Measurements from ENCODE around the gene TAF5L.
A peak's percentile ranks its signal among the peaks of the same experiment; 100 is the strongest.
"Not testable (repeated sequence)": the region's sequence is repeated elsewhere in the genome, so short reads cannot be mapped to it uniquely, and the experiment has no call there.

Gene TAF5L

DNA sequence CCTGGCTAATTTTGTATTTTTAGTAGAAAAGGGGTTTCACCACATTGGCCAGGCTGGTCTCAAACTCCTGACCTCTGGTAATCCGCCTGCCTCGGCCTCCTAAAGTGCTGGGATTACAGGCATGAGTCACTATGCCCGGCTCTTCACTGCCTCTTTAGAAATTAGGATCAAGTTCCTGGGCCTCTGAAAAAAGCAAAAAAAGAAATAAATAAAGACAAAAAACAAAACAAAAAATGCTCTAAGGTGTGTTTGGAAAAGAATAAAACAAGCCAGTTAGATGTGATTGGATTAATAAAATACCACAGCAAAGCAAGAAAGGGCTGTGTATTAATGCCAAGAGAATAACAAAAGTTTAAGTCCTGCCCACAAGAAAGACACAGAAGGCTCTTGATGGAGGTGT, 63.2 kb downstream of the TAF5L start:
- no peak for DNase-seq

DNA sequence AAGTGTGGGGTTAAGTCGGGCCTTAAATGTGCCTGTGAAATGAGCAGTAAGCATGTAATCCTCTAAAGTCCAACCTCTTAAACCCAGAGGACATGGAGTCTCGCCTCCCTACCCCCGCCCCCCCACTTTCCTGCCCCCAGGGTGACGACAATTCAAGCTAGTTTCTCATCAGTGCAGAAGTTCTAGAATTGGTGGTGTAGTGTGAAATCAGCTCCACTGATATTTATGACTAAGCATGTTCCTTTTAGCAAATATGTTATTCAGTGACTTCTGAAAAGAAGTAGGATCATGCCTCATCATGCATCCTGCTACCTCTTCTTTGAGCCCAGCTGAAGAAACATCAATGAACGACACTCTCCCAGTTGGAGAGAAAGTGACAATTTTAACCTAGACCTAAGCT, 64.8 kb downstream of the TAF5L start:
- no peak for DNase-seq

DNA sequence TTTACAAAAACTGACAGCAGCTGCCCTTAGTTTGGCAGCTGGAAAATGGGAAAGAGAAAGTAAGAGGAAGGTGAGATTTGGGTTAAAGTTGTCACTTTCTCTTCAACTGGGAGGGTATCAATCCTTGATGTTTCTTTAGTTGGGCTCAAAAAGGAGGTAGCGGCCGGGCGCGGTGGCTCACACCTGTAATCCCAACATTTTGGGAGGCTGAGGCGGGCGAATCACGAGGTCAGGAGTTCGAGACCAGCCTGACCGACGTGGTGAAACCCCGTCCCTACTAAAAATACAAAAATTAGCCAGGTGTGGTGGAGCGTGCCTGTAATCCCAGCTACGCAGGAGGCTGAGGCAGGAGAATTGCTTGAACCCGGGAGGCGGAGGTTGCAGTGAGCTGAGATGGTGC, 65.8 kb downstream of the TAF5L start:
- not testable (repeated sequence) for DNase-seq

DNA sequence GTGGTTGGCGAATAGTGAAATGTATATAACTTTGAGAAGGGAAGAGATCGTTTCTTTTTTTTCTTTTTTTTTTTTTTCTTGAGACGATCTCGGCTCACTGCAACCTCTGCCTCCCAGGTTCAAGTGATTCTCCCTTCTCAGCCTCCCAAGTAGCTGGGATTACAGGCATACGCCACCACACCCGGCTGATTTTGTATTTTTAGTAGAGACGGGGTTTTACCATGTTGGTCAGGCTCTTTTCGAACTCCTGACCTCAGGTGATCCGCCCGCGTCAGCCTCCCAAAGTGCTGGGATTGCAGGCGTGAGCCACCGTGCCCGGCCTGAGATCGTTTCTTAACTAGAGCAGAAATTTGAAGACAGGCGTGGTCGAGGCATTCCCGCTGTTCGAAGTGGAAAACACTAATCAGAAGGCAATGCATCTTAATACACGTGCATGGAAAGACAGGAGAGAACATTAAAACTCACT, 66.6 kb downstream of the TAF5L start:
- peak; percentile 28 for DNase-seq

DNA sequence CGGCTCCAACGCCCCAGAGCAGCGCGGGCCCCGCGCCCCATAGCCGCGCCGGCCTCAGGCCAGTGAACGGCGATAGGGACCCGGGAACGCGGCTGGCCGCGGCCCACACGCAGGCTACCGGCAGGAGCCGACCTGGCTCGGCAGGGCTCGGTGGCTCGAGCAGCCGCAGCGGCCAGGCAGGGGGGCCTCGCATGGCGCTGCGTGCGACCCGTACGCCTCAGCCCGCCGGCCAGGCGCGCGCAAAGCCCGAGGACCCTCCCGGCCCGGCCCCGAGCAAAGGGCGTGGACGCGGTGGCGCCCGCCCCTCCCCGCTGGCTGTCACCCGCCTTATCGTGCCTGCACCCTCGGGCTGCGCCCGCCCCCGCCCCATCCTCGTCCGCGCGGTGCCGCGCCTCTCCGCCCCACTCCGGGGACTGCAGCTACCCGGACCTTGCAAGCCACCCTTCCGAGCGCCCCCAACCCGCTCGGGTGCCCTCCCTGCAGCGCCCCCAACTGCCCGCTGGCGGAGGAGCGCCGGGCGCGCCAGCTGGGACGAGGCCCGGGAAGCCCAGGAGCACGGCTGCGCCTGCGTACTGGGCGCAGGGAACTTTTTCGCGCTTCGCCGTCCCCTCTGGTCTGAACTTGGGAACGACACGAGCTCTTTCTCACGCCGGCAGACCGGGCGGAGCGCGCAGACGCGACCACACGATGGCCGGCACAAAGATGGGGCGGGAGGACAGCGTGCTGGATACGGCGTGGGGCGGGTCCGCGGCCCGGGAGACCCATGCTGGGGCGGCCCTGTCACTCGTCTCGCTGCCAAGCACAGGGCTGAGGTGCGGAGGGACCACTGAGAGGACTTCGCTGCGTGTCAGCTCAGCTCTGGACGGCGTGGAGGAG, 67.2 kb downstream of the TAF5L start, which contains the start of gene ABCB10:
Gene ABCB10, minus strand, starts transcription at position 248 of the 876 bp plus-strand sequence. Its CDS starts 55 bp downstream, at position 193.
- DNase-seq: peak; percentile 91

DNA sequence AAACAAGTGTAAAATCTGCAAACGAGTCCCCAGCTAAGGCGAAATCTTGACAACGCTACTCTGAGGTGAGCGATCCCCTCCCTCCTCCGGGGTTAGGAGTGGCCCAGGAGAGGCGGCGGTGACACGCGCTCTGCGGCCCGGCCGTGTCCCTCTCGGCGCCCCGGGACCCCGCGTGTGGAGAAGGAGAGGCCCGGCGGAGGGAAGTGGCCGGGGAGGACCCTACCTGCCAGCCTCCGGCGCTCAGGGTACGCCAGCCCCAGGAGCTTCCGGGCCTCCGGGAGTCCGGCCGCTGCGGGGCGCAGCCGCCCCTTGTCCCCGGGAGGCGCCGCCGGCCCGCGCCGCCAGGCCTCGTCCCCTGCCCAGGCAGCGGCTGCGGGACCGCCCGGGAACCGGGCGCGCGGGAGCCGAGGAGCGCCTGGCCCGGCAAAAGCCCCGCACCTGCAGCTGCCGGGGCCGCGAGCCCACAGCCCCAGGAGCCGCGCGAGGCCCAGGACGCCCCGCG, 68.0 kb downstream of the TAF5L start:
- peak; percentile 57 for DNase-seq

DNA sequence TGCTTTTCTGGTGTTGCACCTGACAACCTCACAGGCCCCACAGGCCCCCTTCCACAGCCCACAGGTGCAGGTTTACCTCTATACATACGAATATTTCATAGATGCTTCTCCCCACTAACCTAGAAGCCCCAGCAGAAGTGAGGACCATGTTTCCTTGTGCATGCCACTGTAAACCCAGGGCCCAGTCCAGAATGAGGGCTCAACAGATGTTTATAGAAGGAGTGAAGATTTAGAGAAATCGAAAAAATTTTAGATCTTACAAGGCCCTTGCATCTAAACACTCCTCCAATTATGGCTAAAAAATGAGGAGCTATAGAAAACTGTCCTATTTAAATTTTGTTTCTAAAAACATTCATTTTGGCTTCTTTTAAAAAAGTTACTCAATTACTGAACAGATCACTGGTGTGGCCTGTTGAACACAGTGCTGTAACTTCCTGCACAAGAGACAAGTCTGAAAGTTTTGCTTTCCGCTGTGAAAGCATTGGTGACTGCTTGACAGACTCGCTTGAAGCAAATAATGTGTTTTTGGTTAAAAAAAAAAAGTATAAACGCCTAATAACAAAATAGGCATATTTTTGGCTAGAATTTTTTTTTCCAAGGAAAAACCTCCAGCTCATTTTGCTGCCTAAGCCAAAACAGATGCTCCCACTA, 68.6 kb downstream of the TAF5L start:
- DNase-seq: peak; percentile 12

DNA sequence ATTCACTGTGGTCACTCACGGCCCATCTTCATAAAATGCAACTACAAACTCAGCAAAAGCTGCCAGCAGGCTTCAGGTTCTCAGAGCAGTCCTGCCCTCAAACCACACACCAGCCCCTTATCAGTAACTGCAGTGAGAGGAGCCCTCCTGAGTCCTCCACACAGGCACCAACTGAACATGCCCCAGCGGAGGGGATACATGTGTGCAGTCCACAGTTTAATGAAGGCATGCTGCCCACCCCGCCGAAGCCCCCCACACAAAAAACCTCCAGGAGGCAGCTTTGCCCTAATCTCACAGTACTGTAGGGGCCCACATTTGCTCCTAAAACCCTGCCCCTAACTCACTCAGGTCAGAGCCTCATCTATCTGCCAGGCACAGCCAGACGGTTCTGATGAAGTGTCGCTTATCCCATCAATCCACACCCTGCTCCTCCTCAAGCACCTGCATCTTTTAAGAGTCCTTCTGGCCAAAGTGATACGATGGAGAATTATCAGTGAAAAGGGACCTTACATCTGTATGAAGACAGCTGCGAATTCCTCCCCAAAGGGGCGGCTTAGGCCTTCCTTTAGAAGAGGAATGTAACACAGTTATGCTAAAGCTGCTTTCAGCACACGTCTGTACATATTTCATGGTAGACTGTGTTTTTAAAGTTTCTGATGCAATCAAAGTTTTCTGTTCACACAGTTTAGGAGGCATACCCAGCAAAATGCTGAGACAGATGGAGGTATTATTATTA, 70.9 kb downstream of the TAF5L start:
- no peak for DNase-seq

DNA sequence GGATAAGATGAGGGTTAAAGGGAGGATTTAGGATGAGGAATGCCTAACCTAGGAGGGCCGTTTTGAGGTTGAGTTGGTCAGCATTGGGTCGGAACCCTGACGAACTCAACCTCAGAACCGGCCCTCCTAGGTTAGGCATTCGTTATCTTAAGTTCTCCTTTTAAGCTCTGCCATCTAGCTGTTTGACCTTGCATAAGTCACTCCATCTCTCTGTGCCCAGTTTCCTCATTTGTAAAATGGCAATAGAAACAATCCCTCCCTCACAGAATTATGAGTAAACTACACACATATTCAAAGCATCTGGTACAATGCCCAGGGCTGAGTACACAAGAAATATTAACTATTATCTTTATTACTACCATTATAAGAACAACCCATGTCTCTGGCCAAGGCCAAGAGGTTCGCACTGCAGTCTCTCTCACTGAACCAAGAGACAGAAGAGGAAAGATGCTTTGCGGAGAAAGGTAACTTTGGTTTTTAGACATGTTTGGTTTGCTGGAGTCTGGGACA, 72.2 kb downstream of the TAF5L start:
- no peak for DNase-seq

DNA sequence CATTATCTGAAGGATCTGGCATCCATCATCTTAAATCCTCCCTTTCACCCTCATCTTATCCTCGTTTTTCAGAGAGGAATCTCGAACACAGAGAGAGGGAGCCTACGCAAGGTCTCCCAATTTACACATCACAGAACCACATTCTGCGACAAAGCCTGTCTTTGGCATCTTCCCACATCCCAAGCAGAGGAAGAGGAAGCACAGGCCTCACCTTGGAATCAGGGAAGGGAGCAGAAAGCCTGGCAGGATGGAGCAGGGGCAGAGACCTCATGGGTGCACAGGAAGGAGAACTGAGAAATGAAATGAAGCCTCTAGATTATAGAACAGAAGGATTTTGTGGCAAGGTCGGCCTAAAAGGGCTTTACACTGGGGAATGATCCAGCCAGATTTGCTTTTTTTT, 73.2 kb downstream of the TAF5L start:
- no peak for DNase-seq

DNA sequence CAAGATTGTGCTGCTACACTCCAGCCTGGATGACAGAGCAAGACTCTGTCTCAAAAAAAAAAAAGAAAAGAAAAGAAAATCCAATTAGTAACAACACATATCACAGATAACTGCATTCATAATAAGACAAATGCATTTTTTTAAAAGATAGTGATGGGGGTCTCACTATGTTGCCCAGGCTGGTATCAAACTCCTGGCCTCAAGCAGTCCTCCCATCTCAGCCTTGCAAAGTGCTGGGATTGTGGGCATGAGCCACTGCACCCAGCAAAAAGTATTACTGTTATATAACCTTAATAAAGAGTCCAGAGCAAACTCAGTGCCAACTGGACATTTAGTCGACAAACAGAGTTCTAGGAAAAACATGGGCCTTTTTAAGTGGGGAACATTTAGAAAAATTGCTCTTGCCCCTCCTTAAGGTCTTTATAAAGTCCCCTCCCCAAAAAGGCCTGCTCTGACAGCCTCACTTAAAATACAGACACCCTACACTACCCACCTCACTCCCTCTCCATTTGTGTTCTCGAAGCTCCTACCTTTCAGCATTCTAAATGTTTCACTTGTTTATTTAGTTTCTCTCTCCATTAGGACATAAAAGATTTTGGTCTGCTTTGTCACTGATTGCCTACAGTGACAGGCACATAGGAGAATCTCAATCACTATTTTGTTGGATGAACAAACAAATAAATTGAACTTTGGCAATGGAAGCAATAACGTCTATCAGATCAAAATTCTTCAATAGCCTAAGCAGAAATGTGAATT, 74.9 kb downstream of the TAF5L start:
- no peak for DNase-seq

DNA sequence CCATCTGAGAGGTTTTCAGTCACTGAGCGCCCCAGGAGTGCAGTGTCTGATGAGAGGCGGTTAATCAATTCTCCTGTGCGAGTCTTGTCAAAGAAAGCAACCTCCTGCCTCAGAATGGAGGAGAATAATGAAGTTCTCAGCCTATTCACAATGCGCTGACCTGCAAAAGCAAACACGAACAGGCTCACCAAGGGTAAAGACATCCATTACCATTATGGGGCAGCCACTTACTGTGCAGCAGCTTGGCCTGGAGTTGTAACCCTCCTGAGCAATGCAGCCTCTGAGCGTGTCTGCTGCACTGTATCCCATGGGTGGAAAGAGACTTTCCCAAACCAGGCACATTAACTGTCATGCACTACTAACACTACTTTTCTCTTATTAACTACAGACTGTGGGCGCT, 78.4 kb downstream of the TAF5L start:
- no peak for DNase-seq

DNA sequence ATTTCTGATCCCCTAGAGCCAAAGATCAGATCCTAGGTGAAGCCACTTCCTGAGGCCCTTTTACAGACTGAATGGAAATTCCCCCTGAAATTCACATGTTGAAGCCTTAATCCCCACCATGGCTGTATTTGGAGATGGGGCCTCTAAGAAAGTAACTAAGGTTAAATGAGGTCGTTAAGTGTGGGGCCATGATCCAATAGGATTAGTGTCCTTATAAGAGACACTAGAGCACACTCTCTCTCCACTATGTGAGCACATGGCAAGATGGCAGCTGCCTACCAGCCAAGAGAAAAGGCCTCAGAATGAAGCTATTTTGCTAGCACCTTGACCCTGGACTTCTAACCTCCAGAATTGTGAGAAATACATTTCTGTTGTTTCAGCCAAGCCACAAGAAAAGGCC, 81.3 kb downstream of the TAF5L start:
- no peak for DNase-seq
